WTC11 (cell line): ENCODE measurements around the gene MALL. TPM values are rescaled to one million over a fixed set of nuclear protein-coding genes. Genes with fewer than 3 reads are reported as not detected.

Source experiments
- ATAC-seq: fragments of 200-7000 bp; cut with Tn5 transposase; 2 replicates; pipeline ENCODE4 v1.10.0; 2021; ENCODE audit warnings: mild to moderate bottlenecking, moderate library complexity
- CTCF ChIA-PET: fragments of 300-600 bp; sonication (Branson Sonifier 250); formaldehyde crosslinking; loops from one replicate; lab custom pipeline; 2021; ENCODE audit warnings: antibody characterized with exemption; lab: Charles Lee
- POLR2A ChIA-PET: fragments of 350-600 bp; sonication (Branson Sonifier 250); formaldehyde crosslinking; loops from one replicate; lab custom pipeline; 2021; ENCODE audit warnings: antibody characterized with exemption; lab: Charles Lee
- DNase-seq: peaks from one replicate; pipeline ENCODE4 v3.0.0; 2021; ENCODE audit warnings: low spot score
- H3K27ac Mint-ChIP-seq: 2 replicates; pipeline ENCODE4 v1.8.0; 2021; ENCODE audit warnings: mixed read lengths
- H3K27me3 Mint-ChIP-seq: 2 replicates; pipeline ENCODE4 v1.8.0; 2021; ENCODE audit warnings: low read depth, mild to moderate bottlenecking, moderate library complexity, mixed read lengths
- H3K36me3 Mint-ChIP-seq: 2 replicates; pipeline ENCODE4 v1.8.0; 2021; ENCODE audit warnings: mixed read lengths
- H3K4me1 Mint-ChIP-seq: 2 replicates; pipeline ENCODE4 v1.8.0; 2022; ENCODE audit warnings: mixed read lengths
- H3K4me3 Mint-ChIP-seq: 2 replicates; pipeline ENCODE4 v1.8.0; 2021; ENCODE audit warnings: mild to moderate bottlenecking, moderate library complexity, mixed read lengths
- H3K9me3 Mint-ChIP-seq: 2 replicates; pipeline ENCODE4 v1.8.0; 2021; ENCODE audit warnings: mixed read lengths
- ERG ChIP-seq: fragments of 250-450 bp; sonication (Bioruptor Pico); IDR thresholded peaks from 2 replicates; pipeline ENCODE4 v1.8.0; 2021; ENCODE audit warnings: mild to moderate bottlenecking
- ETV6 ChIP-seq: sonication (generic); formaldehyde crosslinking; IDR thresholded peaks from 2 replicates; pipeline ENCODE4 v1.8.1; 2022; ENCODE audit warnings: mild to moderate bottlenecking, missing genetic modification reagents
- FOXK1 ChIP-seq: sonication (generic); formaldehyde crosslinking; IDR thresholded peaks from 2 replicates; pipeline ENCODE4 v1.8.0; 2022; ENCODE audit warnings: mild to moderate bottlenecking, moderate library complexity, missing genetic modification reagents
- FOXP4 ChIP-seq: sonication (generic); formaldehyde crosslinking; IDR thresholded peaks from 2 replicates; pipeline ENCODE4 v1.8.0; 2022; ENCODE audit warnings: mild to moderate bottlenecking, missing genetic modification reagents
- HMGXB4 ChIP-seq: sonication (generic); formaldehyde crosslinking; IDR thresholded peaks from 2 replicates; pipeline ENCODE4 v1.8.1; 2023; ENCODE audit warnings: mild to moderate bottlenecking, moderate library complexity, missing genetic modification reagents
- IRF1 ChIP-seq: sonication (generic); formaldehyde crosslinking; IDR thresholded peaks from 2 replicates; pipeline ENCODE4 v1.8.0; 2023; ENCODE audit warnings: missing genetic modification reagents
- NFE2L1 ChIP-seq: sonication (generic); formaldehyde crosslinking; IDR thresholded peaks from 2 replicates; pipeline ENCODE4 v1.8.1; 2023; ENCODE audit warnings: missing genetic modification reagents
- NR3C1 ChIP-seq: sonication (generic); formaldehyde crosslinking; conservative IDR thresholded peaks from 2 replicates; pipeline ENCODE4 v1.8.1; 2023; ENCODE audit warnings: low read depth, mild to moderate bottlenecking, missing genetic modification reagents
- PREB ChIP-seq: sonication (generic); formaldehyde crosslinking; IDR thresholded peaks from 2 replicates; pipeline ENCODE4 v1.8.1; 2022; ENCODE audit warnings: mild to moderate bottlenecking, missing genetic modification reagents, moderate library complexity, borderline replicate concordance
- ZBTB21 ChIP-seq: sonication (generic); formaldehyde crosslinking; IDR thresholded peaks from 2 replicates; pipeline ENCODE4 v1.8.1; 2023; ENCODE audit warnings: mild to moderate bottlenecking, missing genetic modification reagents, borderline replicate concordance
- ZNF138 ChIP-seq: sonication (generic); formaldehyde crosslinking; conservative IDR thresholded peaks from 2 replicates; pipeline ENCODE4 v1.8.1; 2022; ENCODE audit warnings: mild to moderate bottlenecking, moderate library complexity, missing genetic modification reagents
- ZNF512 ChIP-seq: sonication (generic); formaldehyde crosslinking; IDR thresholded peaks from 2 replicates; pipeline ENCODE4 v1.8.1; 2022; ENCODE audit warnings: missing genetic modification reagents, borderline replicate concordance
- total RNA-seq: library from RNA; stranded (reverse); gene quantifications from 3 replicates; pipeline ENCODE4 v1.2.3, GENCODE V29; 2021
- TF ChIP-seq, protein P1 (sequence below): sonication (generic); formaldehyde crosslinking; conservative IDR thresholded peaks from 2 replicates; pipeline ENCODE4 v1.8.1; 2022; ENCODE audit warnings: mild to moderate bottlenecking, missing genetic modification reagents
- TF ChIP-seq, protein P2 (sequence below): sonication (generic); formaldehyde crosslinking; IDR thresholded peaks from 2 replicates; pipeline ENCODE4 v1.8.1; 2022; ENCODE audit warnings: low read depth, missing genetic modification reagents, borderline replicate concordance

The MALL gene
- total RNA-seq, 1 experiment from 2014 or later = 3.8 TPM

DNA sequence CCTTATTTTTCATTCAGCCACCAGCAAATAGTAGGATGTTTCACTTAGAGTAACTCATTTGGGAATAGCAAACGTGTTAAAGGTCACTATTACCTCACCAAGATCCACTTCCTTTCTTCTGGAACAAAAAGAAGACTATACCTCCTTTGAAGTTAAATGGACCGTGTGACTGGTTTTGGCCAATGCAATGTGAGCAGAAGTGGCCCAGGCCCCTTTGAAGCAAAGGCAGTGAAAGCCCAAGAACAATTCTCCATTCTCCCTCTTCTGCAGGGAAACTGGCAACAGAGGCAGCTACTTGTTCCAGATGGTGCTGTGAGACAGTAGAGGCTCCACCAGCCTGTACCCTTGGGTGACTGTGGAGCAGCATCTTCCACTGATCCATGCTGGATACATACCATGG lies 11.3 kb upstream of the MALL start (continued):
- no peak for TF ChIP-seq FOXP4 (CRISPR knock-in tag)

DNA sequence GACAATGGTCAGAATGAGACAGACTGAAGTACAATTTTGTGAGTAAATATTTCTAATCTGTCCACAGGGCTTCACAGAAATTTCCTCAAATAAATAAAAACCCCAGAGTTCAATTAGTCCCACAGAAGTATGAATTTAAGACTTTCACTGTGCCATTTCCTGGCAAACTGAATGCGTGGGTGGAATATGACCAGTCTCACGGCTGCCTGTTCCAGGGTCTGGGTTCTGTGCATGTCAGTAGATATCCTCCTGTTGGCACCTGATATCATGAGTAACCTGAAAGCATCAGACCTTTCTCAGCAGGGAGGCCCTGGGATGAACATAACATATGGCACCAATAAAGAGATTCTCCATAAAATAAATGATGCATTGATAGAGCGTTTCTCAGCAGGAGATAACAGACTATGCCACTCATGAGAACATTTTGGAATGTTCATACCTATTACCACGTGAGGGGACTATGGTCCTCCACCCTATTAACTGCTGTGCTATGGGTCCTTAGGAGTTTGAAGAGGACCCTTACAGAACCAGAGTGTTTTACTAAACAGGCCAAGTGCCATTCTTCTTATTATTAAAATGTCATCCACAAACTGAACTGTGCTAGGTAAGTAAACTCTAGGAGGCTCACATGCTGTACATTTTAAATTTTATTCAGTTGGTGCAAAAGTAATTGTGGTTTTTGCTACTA lies 10.6 kb upstream of the MALL start:
- POLR2A ChIA-PET = no interaction called here
- no peak for TF ChIP-seq FOXP4 (CRISPR knock-in tag)
- TF ChIP-seq PREB (CRISPR knock-in tag) = no peak
- no peak for TF ChIP-seq NR3C1 (CRISPR knock-in tag)
- TF ChIP-seq ZNF138 (CRISPR knock-in tag) = no peak
- TF ChIP-seq ERG = no peak
- no peak for TF ChIP-seq IRF1 (CRISPR knock-in tag)
- no peak for TF ChIP-seq HMGXB4
- no peak for TF ChIP-seq ETV6 (CRISPR knock-in tag)
- TF ChIP-seq ZNF512 (CRISPR knock-in tag) = no peak
- TF ChIP-seq FOXK1 (CRISPR knock-in tag) = no peak
- TF ChIP-seq, protein P1, sequence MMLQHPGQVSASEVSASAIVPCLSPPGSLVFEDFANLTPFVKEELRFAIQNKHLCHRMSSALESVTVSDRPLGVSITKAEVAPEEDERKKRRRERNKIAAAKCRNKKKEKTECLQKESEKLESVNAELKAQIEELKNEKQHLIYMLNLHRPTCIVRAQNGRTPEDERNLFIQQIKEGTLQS (CRISPR knock-in tag) = no peak
- TF ChIP-seq ZBTB21 (CRISPR knock-in tag) = no peak
- TF ChIP-seq, protein P2, sequence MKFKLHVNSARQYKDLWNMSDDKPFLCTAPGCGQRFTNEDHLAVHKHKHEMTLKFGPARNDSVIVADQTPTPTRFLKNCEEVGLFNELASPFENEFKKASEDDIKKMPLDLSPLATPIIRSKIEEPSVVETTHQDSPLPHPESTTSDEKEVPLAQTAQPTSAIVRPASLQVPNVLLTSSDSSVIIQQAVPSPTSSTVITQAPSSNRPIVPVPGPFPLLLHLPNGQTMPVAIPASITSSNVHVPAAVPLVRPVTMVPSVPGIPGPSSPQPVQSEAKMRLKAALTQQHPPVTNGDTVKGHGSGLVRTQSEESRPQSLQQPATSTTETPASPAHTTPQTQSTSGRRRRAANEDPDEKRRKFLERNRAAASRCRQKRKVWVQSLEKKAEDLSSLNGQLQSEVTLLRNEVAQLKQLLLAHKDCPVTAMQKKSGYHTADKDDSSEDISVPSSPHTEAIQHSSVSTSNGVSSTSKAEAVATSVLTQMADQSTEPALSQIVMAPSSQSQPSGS = no peak
- no peak for TF ChIP-seq NFE2L1 (CRISPR knock-in tag)
- H3K27me3 Mint-ChIP-seq = no peaks in the 10 kb centered on the region
- CTCF ChIA-PET = no interaction called here
- ATAC-seq (no peak), DNase-seq (no peak)
- H3K4me3 Mint-ChIP-seq = no peak overlapping the region
- H3K27ac Mint-ChIP-seq = no peak overlapping the region
- no peaks in the 10 kb centered on the region for H3K4me1 Mint-ChIP-seq
- no peaks in the 10 kb centered on the region for H3K9me3 Mint-ChIP-seq
- H3K36me3 Mint-ChIP-seq = no peaks in the 10 kb centered on the region
